Measurements from ENCODE around the gene PLEKHG5. TPM values are rescaled to one million over a fixed set of nuclear protein-coding genes. Genes with fewer than 3 reads are reported as not detected.

PLEKHG5 gene
- polyA plus RNA-seq, 2 of the 4 experiments (the other 2 are of a cell fraction) = 0.84 to 3.1 TPM

DNA sequence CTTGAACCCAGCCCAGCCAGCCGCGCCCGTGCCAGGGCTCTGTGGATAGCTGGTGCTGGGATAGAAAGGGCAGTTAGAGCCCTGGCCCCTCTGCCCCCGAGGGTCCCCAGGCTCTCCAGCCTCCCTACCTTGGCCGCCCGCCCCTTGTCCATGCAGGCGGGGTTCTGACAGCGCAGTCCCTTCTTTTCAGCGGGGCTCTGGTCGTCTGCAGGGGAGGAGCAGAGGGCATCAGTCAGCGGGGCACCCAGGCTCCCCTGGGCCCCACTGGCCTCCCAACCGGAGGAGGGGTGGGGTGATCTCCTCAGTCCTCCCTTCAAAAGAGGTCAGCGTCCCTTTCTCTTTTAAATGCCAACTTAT is 4.9 kb upstream of the PLEKHG5 start:
- peak overlapping the region in 1 of 2 experiments; percentile 90; a peak in 3 of 6 replicates for H3K27ac ChIP-seq
- FAIRE-seq (no peak), ATAC-seq (peak in 1 of 2 experiments; percentile 10; a peak in 2 of 6 replicates), DNase-seq (ENCODE audit: low read depth in 1 of 2, low spot score in 1 of 2) (no peak)
- H3K4me2 ChIP-seq = peak overlapping the region; percentile 98
- H3K9me3 ChIP-seq = no peaks in the 10 kb centered on the region
- TF ChIP-seq MAZ (IDR thresholded peaks at IDR 0.05; ENCODE audit: borderline replicate concordance, low read depth, low read length) (no peak), CBX8 (IDR thresholded peaks at IDR 0.05) (no peak), MAFK (IDR thresholded peaks at IDR 0.05; ENCODE audit: partially characterized antibody) (no peak), FOSL2 (IDR thresholded peaks at IDR 0.05) (no peak), FOSL2 (CRISPR knock-in tag; IDR thresholded peaks at IDR 0.05) (no peak), JUNB (IDR thresholded peaks at IDR 0.05) (no peak), FOSB (CRISPR knock-in tag; IDR thresholded peaks at IDR 0.05) (no peak), RNF2 (IDR thresholded peaks at IDR 0.05; ENCODE audit: borderline replicate concordance, low read depth) (no peak), HDAC2 (IDR thresholded peaks at IDR 0.05) (no peak), RCOR1 (IDR thresholded peaks at IDR 0.05; ENCODE audit: low read depth, low read length) (no peak), CHD4 (IDR thresholded peaks at IDR 0.05; ENCODE audit: borderline replicate concordance) (no peak), KDM5A (IDR thresholded peaks at IDR 0.05) (no peak), HOXA7 (CRISPR knock-in tag; IDR thresholded peaks at IDR 0.05) (no peak), RFX5 (IDR thresholded peaks at IDR 0.05) (no peak)
- TF ChIP-seq, protein P1, sequence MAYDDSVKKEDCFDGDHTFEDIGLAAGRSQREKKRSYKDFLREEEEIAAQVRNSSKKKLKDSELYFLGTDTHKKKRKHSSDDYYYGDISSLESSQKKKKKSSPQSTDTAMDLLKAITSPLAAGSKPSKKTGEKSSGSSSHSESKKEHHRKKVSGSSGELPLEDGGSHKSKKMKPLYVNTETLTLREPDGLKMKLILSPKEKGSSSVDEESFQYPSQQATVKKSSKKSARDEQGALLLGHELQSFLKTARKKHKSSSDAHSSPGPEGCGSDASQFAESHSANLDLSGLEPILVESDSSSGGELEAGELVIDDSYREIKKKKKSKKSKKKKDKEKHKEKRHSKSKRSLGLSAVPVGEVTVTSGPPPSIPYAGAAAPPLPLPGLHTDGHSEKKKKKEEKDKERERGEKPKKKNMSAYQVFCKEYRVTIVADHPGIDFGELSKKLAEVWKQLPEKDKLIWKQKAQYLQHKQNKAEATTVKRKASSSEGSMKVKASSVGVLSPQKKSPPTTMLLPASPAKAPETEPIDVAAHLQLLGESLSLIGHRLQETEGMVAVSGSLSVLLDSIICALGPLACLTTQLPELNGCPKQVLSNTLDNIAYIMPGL (CRISPR knock-in tag; IDR thresholded peaks at IDR 0.05; ENCODE audit: borderline replicate concordance) = no peak
- TF ChIP-seq, protein P2, sequence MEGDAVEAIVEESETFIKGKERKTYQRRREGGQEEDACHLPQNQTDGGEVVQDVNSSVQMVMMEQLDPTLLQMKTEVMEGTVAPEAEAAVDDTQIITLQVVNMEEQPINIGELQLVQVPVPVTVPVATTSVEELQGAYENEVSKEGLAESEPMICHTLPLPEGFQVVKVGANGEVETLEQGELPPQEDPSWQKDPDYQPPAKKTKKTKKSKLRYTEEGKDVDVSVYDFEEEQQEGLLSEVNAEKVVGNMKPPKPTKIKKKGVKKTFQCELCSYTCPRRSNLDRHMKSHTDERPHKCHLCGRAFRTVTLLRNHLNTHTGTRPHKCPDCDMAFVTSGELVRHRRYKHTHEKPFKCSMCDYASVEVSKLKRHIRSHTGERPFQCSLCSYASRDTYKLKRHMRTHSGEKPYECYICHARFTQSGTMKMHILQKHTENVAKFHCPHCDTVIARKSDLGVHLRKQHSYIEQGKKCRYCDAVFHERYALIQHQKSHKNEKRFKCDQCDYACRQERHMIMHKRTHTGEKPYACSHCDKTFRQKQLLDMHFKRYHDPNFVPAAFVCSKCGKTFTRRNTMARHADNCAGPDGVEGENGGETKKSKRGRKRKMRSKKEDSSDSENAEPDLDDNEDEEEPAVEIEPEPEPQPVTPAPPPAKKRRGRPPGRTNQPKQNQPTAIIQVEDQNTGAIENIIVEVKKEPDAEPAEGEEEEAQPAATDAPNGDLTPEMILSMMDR (IDR thresholded peaks at IDR 0.05) = no peak
- TF ChIP-seq, protein P3, sequence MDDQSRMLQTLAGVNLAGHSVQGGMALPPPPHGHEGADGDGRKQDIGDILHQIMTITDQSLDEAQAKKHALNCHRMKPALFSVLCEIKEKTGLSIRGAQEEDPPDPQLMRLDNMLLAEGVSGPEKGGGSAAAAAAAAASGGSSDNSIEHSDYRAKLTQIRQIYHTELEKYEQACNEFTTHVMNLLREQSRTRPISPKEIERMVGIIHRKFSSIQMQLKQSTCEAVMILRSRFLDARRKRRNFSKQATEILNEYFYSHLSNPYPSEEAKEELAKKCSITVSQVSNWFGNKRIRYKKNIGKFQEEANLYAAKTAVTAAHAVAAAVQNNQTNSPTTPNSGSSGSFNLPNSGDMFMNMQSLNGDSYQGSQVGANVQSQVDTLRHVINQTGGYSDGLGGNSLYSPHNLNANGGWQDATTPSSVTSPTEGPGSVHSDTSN (IDR thresholded peaks at IDR 0.05) = no peak
- TF ChIP-seq, protein P4, sequence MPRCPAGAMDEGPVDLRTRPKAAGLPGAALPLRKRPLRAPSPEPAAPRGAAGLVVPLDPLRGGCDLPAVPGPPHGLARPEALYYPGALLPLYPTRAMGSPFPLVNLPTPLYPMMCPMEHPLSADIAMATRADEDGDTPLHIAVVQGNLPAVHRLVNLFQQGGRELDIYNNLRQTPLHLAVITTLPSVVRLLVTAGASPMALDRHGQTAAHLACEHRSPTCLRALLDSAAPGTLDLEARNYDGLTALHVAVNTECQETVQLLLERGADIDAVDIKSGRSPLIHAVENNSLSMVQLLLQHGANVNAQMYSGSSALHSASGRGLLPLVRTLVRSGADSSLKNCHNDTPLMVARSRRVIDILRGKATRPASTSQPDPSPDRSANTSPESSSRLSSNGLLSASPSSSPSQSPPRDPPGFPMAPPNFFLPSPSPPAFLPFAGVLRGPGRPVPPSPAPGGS (IDR thresholded peaks at IDR 0.05) = no peak
- TF ChIP-seq, protein P5, sequence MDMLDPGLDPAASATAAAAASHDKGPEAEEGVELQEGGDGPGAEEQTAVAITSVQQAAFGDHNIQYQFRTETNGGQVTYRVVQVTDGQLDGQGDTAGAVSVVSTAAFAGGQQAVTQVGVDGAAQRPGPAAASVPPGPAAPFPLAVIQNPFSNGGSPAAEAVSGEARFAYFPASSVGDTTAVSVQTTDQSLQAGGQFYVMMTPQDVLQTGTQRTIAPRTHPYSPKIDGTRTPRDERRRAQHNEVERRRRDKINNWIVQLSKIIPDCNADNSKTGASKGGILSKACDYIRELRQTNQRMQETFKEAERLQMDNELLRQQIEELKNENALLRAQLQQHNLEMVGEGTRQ (IDR thresholded peaks at IDR 0.05) = no peak
- CTCF ChIA-PET = interaction anchor here (1.3 kb wide), 1 partner anchor 250 kb away, joined by 4 read pairs; no protein-coding TSS in a partner anchor
- 42% methylated on average over 4 of the region's 13 CpGs for WGBS (ENCODE audit: missing lambda C conversion rate)
- POLR2A ChIA-PET = no interaction called here
- peaks cover 20% of the 10 kb centered on the region for H3K4me1 ChIP-seq
- H3K4me3 ChIP-seq = peak overlapping the region; percentile 66; the same call in 2 of the 3 replicates

DNA sequence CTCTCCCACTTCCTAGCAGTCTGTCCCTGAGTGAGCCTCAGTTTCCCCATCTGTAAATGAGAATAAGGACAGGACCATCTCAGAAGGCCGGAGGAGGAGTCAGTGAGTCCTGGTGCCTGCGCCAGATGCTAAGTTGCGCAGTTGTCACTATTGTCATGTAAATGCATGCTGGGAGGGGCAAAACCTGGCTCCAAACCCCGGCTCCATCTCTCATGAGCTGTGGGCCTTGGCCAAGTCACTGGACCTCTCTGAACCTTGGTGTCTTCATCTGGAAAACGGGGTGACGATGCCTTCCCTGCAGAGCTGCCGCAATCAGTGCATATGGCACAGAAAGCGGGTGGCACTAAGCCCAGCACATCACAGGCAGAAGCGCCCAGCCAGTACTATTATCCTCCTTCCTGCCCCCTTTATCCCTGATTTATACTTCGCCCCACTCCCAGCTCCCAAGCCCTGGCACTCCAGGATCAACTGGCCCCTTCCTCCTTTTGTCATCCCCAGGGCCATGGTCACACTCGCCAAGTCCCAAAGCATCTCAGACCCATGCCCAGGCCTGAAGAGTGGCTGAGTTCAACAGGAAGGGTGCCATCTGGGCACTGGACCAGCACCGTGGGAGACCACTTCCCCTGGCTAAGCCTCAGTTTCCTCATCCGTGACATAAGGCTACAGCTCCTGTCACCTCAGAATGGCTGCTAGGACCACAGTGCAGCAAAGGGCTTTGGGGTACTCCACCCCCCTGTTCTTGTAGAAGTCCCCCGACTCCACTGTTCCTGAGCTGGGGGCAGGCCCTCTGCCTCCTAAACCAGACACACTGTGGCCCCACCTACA is 4.3 kb upstream of the PLEKHG5 start:
- 90% methylated on average over 13 of the region's 14 CpGs for WGBS (ENCODE audit: missing lambda C conversion rate)
- CTCF ChIA-PET = interaction anchor here (1.3 to 2.1 kb wide), 3 partner anchors 10 to 250 kb away, joined by 3 to 8 read pairs (median 4); partner anchors contain the start of gene NOL9
- no peak for FAIRE-seq
- TF ChIP-seq, protein P6, sequence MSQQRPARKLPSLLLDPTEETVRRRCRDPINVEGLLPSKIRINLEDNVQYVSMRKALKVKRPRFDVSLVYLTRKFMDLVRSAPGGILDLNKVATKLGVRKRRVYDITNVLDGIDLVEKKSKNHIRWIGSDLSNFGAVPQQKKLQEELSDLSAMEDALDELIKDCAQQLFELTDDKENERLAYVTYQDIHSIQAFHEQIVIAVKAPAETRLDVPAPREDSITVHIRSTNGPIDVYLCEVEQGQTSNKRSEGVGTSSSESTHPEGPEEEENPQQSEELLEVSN (IDR thresholded peaks at IDR 0.05; ENCODE audit: borderline replicate concordance, low read depth) = no peak
- no peak for TF ChIP-seq SREBF2 (IDR thresholded peaks at IDR 0.05)
- TF ChIP-seq, protein P7, sequence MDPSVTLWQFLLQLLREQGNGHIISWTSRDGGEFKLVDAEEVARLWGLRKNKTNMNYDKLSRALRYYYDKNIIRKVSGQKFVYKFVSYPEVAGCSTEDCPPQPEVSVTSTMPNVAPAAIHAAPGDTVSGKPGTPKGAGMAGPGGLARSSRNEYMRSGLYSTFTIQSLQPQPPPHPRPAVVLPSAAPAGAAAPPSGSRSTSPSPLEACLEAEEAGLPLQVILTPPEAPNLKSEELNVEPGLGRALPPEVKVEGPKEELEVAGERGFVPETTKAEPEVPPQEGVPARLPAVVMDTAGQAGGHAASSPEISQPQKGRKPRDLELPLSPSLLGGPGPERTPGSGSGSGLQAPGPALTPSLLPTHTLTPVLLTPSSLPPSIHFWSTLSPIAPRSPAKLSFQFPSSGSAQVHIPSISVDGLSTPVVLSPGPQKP (IDR thresholded peaks at IDR 0.05; ENCODE audit: low read depth, low read length) = no peak
- no peak for TF ChIP-seq CBX8 (IDR thresholded peaks at IDR 0.05)
- no peak for TF ChIP-seq BHLHE40 (IDR thresholded peaks at IDR 0.05; ENCODE audit: low read depth, low read length)
- no peak for TF ChIP-seq NR3C1 (IDR thresholded peaks at IDR 0.05)
- TF ChIP-seq NFE2L2 (conservative IDR thresholded peaks at IDR 0.05; ENCODE audit: low read length) = no peak
- TF ChIP-seq, protein P1 (CRISPR knock-in tag; IDR thresholded peaks at IDR 0.05; ENCODE audit: borderline replicate concordance) = no peak

More for the DNA sequence above, 4.3 kb upstream of the PLEKHG5 start:
- Histone ChIP-seq H3K9me3 (no peaks in the 10 kb centered on the region), H3K4me1 (peaks cover 22% of the 10 kb centered on the region), H3K4me3 (no peak overlapping the region), H3K4me2 (peak overlapping the region; percentile 98), H3K27ac (no peak overlapping the region)
- ATAC-seq (no peak), DNase-seq (ENCODE audit: low read depth in 1 of 2, low spot score in 1 of 2) (no peak)
- POLR2A ChIA-PET = no interaction called here
